Measurements from ENCODE around the gene DAGLA. TPM values are rescaled to one million over a fixed set of nuclear protein-coding genes. Genes with fewer than 3 reads are reported as not detected.

The DAGLA gene
- total and polyA plus RNA-seq, 2 of the 13 experiments (the other 11 are each of a cell fraction or from before 2014, with no cell fraction given): 2.6 to 3.9 TPM

DNA sequence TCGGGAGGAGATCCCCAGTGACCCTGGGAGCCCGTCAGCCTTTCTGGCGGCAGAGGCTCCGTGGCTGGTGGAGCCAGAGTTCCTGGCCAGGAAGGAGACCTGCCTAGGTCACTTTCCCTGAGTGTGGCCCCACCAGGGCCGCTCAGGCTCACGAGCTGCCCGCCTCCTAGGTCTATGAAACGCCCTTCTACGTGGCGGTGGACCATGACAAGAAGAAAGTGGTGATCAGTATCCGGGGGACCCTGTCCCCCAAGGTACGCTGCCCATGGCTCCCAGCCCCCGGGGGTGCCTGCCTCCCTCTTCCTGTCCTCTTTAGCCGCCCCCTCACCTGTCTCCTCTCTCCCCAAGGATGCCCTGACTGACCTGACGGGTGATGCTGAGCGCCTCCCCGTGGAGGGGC, 55.2 kb downstream of the DAGLA start:
- H3K27ac ChIP-seq (ENCODE audit: extremely low read length, insufficient read depth, low read length): no peak overlapping the region
- BruUV-seq (replicated peaks): no TSS peak
- H3K27me3 ChIP-seq (ENCODE audit: control insufficient read depth in 1 of 2, insufficient read depth in 2 of 2, low read length in 2 of 2): no peaks in the 10 kb centered on the region
- H3K4me3 ChIP-seq (replicated peaks in 1 of 3; ENCODE audit: insufficient read depth in 1 of 3, low read depth in 2 of 3, low read length in 3 of 3): no peak overlapping the region
- WGBS (ENCODE audit: low lambda C conversion rate): 94% methylated on average over 11 of the region's 17 CpGs
- H2AFZ ChIP-seq (ENCODE audit: low read length): no peak overlapping the region
- DNase-seq (ENCODE audit: low spot score) (no peak), FAIRE-seq (no peak), ATAC-seq (no peak)
- intact Hi-C loops (cut with micrococcal nuclease; ENCODE audit: unreplicated experiment): no loop called here
- in situ Hi-C loops (cut with HindIII; ENCODE audit: extremely low pct_ligation_motif_present, low pct_unique_long_range_greater_than_20kb): no loop called here
- no peaks in the 10 kb centered on the region for H3K4me1 ChIP-seq (ENCODE audit: insufficient read depth, low read length)
- no peaks in the 10 kb centered on the region for H3K9me3 ChIP-seq (ENCODE audit: low read length)
- H4K20me1 ChIP-seq (ENCODE audit: insufficient read depth, low read length): no peaks in the 10 kb centered on the region
- H3K36me3 ChIP-seq (replicated peaks in 1 of 2; ENCODE audit: control insufficient read depth in 1 of 2, insufficient read depth in 2 of 2, low read length in 2 of 2): peaks cover 24 to 35% of the 10 kb centered on the region in 2 experiments; a peak in 4 of 5 replicates
- POLR2A ChIA-PET: no interaction called here
- no peaks in the 10 kb centered on the region for H3K79me2 ChIP-seq (ENCODE audit: insufficient read depth, low read length)
- H3K4me2 ChIP-seq (ENCODE audit: low read depth, low read length): no peak overlapping the region
- CTCF ChIA-PET (ENCODE audit: low intra/inter-chr PET ratio, low total read pairs): no interaction called here
- no peak overlapping the region for H3K9ac ChIP-seq (ENCODE audit: insufficient read depth, low read depth, low read length)
- TF ChIP-seq ZNF644 (CRISPR knock-in tag; IDR thresholded peaks at IDR 0.05; ENCODE audit: low read depth) (no peak), MYNN (CRISPR knock-in tag; IDR thresholded peaks at IDR 0.05; ENCODE audit: low read depth) (no peak), EED (CRISPR knock-in tag; IDR thresholded peaks at IDR 0.05) (no peak), FOXP4 (CRISPR knock-in tag; IDR thresholded peaks at IDR 0.05) (no peak), KLF15 (CRISPR knock-in tag; IDR thresholded peaks at IDR 0.05; ENCODE audit: borderline replicate concordance) (no peak), TCF7L2 (IDR thresholded peaks at IDR 0.05; ENCODE audit: low read depth, low read length) (no peak), POLR2AphosphoS5 (IDR thresholded peaks at IDR 0.05; ENCODE audit: low read depth, low read length) (no peak), ZSCAN30 (CRISPR knock-in tag; IDR thresholded peaks at IDR 0.05) (no peak), ZFY (CRISPR knock-in tag; IDR thresholded peaks at IDR 0.05) (no peak), GATAD1 (CRISPR knock-in tag; IDR thresholded peaks at IDR 0.05) (no peak), ZBTB3 (CRISPR knock-in tag; IDR thresholded peaks at IDR 0.05; ENCODE audit: borderline replicate concordance, low read depth) (no peak), TEAD3 (CRISPR knock-in tag; optimal IDR thresholded peaks at IDR 0.05; ENCODE audit: borderline replicate concordance) (no peak), MBNL3 (CRISPR knock-in tag; conservative IDR thresholded peaks at IDR 0.05) (no peak)
- TF ChIP-seq, protein P1, sequence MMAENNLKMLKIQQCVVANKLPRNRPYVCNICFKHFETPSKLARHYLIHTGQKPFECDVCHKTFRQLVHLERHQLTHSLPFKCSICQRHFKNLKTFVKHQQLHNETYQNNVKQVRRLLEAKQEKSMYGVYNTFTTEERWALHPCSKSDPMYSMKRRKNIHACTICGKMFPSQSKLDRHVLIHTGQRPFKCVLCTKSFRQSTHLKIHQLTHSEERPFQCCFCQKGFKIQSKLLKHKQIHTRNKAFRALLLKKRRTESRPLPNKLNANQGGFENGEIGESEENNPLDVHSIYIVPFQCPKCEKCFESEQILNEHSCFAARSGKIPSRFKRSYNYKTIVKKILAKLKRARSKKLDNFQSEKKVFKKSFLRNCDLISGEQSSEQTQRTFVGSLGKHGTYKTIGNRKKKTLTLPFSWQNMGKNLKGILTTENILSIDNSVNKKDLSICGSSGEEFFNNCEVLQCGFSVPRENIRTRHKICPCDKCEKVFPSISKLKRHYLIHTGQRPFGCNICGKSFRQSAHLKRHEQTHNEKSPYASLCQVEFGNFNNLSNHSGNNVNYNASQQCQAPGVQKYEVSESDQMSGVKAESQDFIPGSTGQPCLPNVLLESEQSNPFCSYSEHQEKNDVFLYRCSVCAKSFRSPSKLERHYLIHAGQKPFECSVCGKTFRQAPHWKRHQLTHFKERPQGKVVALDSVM (CRISPR knock-in tag; IDR thresholded peaks at IDR 0.05): no peak
- TF ChIP-seq, protein P2, sequence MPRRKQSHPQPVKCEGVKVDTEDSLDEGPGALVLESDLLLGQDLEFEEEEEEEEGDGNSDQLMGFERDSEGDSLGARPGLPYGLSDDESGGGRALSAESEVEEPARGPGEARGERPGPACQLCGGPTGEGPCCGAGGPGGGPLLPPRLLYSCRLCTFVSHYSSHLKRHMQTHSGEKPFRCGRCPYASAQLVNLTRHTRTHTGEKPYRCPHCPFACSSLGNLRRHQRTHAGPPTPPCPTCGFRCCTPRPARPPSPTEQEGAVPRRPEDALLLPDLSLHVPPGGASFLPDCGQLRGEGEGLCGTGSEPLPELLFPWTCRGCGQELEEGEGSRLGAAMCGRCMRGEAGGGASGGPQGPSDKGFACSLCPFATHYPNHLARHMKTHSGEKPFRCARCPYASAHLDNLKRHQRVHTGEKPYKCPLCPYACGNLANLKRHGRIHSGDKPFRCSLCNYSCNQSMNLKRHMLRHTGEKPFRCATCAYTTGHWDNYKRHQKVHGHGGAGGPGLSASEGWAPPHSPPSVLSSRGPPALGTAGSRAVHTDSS (CRISPR knock-in tag; conservative IDR thresholded peaks at IDR 0.05): no peak
- TF ChIP-seq, protein P3, sequence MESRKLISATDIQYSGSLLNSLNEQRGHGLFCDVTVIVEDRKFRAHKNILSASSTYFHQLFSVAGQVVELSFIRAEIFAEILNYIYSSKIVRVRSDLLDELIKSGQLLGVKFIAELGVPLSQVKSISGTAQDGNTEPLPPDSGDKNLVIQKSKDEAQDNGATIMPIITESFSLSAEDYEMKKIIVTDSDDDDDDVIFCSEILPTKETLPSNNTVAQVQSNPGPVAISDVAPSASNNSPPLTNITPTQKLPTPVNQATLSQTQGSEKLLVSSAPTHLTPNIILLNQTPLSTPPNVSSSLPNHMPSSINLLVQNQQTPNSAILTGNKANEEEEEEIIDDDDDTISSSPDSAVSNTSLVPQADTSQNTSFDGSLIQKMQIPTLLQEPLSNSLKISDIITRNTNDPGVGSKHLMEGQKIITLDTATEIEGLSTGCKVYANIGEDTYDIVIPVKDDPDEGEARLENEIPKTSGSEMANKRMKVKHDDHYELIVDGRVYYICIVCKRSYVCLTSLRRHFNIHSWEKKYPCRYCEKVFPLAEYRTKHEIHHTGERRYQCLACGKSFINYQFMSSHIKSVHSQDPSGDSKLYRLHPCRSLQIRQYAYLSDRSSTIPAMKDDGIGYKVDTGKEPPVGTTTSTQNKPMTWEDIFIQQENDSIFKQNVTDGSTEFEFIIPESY (CRISPR knock-in tag; IDR thresholded peaks at IDR 0.05): no peak
